T-helper 17 cell (primary cell): Measurements from ENCODE around the gene RALB. TPM values are rescaled to one million over a fixed set of nuclear protein-coding genes. Genes with fewer than 3 reads are reported as not detected.

Source experiments
- ATAC-seq: fragments of 150-1000 bp; cut with Tn5 transposase; 2 replicates; pipeline ENCODE4 v1.10.0; 2021; ENCODE audit warnings: mild to moderate bottlenecking, moderate library complexity
- DNase-seq, 3 donors: peaks; one replicate each; pipeline versions ENCODE4 v3.0.0 to v3.0.0-alpha.2; 2020 to 2021
- H3K9me3 ChIP-seq: one replicate; pipeline ENCODE4 v1.7.0; 2013; ENCODE audit warnings: low read length, mild to moderate bottlenecking; ENCODE audit not compliant: control insufficient read depth, poor library complexity, severe bottlenecking
- H3K27ac Mint-ChIP-seq: one replicate; pipeline ENCODE4 v1.8.0; 2022; ENCODE audit warnings: mild to moderate bottlenecking, moderate library complexity, mixed read lengths
- H3K27me3 Mint-ChIP-seq: one replicate; pipeline ENCODE4 v1.8.0; 2022; ENCODE audit warnings: mixed read lengths
- H3K36me3 Mint-ChIP-seq: one replicate; pipeline ENCODE4 v1.8.0; 2022; ENCODE audit warnings: low read depth, mixed read lengths
- H3K4me1 Mint-ChIP-seq: one replicate; pipeline ENCODE4 v1.8.0; 2022; ENCODE audit warnings: mild to moderate bottlenecking, mixed read lengths
- H3K4me3 Mint-ChIP-seq: one replicate; pipeline ENCODE4 v1.8.0; 2022; ENCODE audit warnings: mild to moderate bottlenecking, moderate library complexity, mixed read lengths
- total RNA-seq, 4 donors: library from RNA in 2 of 4; stranded (reverse) in 2 of 4; gene quantifications; one replicate each; pipeline ENCODE4 v1.2.3 and lab custom pipeline; 2022 to 2026

The RALB gene
- total RNA-seq, 2 donors from 2014 or later, result 17.5 to 20.2 TPM

DNA sequence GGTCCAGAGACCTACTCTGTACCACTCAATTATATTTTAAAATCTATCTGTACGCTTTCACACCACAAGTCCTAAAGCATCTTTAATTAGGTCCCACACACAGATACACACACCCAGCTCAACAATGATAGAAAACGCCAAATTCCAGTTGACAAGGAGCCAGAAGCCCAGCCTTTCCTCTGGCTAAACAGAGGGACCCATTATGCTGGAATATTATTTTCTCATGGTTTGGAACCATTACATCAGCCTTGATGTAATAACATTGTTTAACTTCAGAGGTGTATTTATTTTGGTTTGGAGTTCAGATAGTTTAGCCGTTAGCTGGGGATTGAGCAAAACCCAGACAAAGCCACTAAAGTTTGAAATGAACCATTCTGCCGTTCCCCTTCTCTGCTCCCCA is 79.3 kb downstream of the RALB start:
- no peak for ATAC-seq
- Mint-ChIP-seq H3K4me3 (no peak overlapping the region), H3K4me1 (peaks cover 12% of the 10 kb centered on the region), H3K27ac (no peak overlapping the region), H3K36me3 (peaks cover 7% of the 10 kb centered on the region), H3K27me3 (peaks cover 72% of the 10 kb centered on the region)
- DNase-seq, result no peak
- H3K9me3 ChIP-seq, result no peaks in the 10 kb centered on the region

DNA sequence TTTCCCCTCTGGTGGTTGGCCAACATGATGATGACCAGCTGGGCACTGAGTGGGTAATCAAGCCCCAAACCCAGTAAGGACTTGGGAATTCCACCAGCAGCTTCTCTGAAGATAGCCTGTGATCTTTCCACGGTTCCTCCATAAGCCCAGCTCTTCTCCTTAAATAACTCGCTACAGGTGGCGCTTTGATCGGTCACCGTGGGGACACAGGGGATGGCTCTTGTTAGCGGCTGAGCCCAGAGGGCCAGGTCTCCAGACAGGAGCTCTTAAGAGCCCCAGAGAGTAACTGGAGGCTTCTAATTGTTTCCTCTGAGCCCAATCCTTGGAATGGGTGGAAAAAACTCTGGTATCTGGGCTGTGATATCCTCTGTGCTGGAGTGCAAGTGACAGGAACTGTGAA is 79.7 kb downstream of the RALB start:
- H3K4me1 Mint-ChIP-seq, result peaks cover 10% of the 10 kb centered on the region
- H3K27ac Mint-ChIP-seq, result no peak overlapping the region
- DNase-seq (no peak), ATAC-seq (no peak)
- H3K4me3 Mint-ChIP-seq, result no peak overlapping the region
- H3K27me3 Mint-ChIP-seq, result peaks cover 72% of the 10 kb centered on the region
- H3K36me3 Mint-ChIP-seq, result peaks cover 11% of the 10 kb centered on the region
- H3K9me3 ChIP-seq, result no peaks in the 10 kb centered on the region

DNA sequence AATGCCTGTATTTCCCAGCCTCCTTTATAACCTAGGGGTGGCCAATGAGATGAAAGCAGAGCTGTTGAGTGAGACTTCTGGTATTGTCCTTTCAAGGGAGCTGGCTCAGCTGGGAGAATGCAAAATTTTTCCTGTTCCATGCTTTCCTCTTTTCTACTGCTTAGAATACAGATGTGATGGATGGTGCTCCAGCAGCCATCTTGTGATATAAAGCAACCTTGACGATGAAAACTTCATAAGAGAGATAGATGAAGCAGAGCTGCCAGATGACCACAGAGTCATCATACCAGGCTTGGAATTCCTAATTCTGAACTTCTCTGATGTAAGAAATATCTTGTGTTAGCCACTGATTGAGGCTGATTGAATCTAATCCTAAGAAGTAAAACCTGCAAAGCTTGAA is 81.4 kb downstream of the RALB start:
- DNase-seq (no peak), ATAC-seq (no peak)
- Mint-ChIP-seq H3K4me1 (peaks cover 7% of the 10 kb centered on the region), H3K27ac (no peak overlapping the region), H3K4me3 (no peak overlapping the region), H3K36me3 (peaks cover 11% of the 10 kb centered on the region), H3K27me3 (peaks cover 77% of the 10 kb centered on the region)
- H3K9me3 ChIP-seq, result no peaks in the 10 kb centered on the region

DNA sequence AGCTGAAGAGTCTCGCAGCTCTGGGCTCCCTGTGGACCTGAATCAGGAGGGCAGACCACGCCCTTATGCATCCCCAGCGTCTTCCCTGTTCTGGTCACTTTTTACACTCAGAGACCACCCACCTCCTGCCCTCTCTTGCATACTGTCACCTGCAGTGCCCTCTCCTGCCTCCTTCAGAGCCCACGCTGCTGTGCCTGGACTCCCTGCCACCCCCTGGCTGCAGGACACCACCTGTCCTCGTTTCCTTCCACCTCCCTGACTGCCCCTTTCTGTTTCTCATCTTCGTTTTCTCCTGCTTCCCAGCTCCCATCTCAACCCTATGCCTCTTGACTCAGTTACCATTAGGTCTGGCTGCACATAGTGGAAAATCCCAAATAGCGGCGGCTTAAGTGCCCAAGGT is 84.1 kb downstream of the RALB start:
- Mint-ChIP-seq H3K4me3 (no peak overlapping the region), H3K27me3 (peaks cover 78% of the 10 kb centered on the region), H3K4me1 (peaks cover 7% of the 10 kb centered on the region), H3K36me3 (peaks cover 11% of the 10 kb centered on the region), H3K27ac (no peak overlapping the region)
- no peak for DNase-seq
- no peak for ATAC-seq
- no peaks in the 10 kb centered on the region for H3K9me3 ChIP-seq

- Mint-ChIP-seq H3K4me1 (peaks cover 10% of the 10 kb centered on the region), H3K4me3 (no peak overlapping the region), H3K27me3 (peaks cover 80% of the 10 kb centered on the region), H3K27ac (no peak overlapping the region), H3K36me3 (peaks cover 15% of the 10 kb centered on the region)
- no peak for ATAC-seq
- no peaks in the 10 kb centered on the region for H3K9me3 ChIP-seq
- no peak for DNase-seq
Observed at GRCh38 chr2:120338015-120338414, 85.4 kb downstream of the RALB start.

DNA sequence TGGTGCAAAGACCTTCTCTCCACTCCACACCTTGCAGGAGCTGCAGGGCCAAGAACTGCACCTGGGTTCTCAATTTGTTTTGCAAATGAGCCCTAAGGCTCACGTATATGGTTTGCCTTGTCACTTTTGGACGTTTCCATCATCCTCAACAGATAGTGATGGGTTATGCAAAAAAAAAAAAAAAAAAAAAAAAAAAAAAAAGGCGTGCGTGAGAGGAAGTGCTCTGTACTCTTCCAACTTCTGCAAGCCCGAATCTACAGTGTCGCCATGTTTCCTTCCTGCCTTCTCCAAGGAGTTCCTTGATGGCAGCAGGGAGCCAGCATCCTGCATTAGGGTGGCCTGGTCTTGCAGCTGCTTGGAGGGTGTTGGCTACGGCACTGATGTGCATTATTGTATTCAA is 89.3 kb downstream of the RALB start:
- H3K36me3 Mint-ChIP-seq, result peaks cover 9% of the 10 kb centered on the region
- no peak for ATAC-seq
- peaks cover 12% of the 10 kb centered on the region for H3K4me1 Mint-ChIP-seq
- peaks cover 66% of the 10 kb centered on the region for H3K27me3 Mint-ChIP-seq
- no peak overlapping the region for H3K27ac Mint-ChIP-seq
- no peak overlapping the region for H3K4me3 Mint-ChIP-seq
- DNase-seq, result no peak
- H3K9me3 ChIP-seq, result no peaks in the 10 kb centered on the region

DNA sequence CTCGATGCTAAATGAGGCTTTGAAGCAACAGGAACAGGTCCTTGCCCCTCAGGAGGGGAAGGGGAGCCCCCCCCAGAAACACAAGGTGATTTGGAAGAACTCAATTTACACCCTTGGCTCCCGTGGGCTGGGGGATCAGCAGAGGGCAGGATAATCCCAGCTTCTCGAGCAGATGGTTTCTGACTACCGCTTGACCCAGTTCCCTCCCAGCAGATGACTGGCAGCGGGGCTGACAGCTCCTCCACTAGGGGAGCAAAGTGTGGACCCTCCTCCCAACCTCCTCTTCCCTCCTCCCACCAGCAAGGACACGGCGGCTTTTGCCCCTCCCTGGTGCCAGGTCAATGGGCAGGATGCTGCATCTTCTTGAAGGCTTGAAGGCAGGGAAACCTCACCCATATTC is 89.8 kb downstream of the RALB start:
- H3K4me3 Mint-ChIP-seq, result peak overlapping the region; percentile 89
- no peaks in the 10 kb centered on the region for H3K9me3 ChIP-seq
- peaks cover 66% of the 10 kb centered on the region for H3K27me3 Mint-ChIP-seq
- peaks cover 16% of the 10 kb centered on the region for H3K4me1 Mint-ChIP-seq
- DNase-seq (no peak), ATAC-seq (no peak)
- no peak overlapping the region for H3K27ac Mint-ChIP-seq
- peaks cover 7% of the 10 kb centered on the region for H3K36me3 Mint-ChIP-seq

- DNase-seq, result no peak
- H3K36me3 Mint-ChIP-seq, result peaks cover 7% of the 10 kb centered on the region
- H3K4me1 Mint-ChIP-seq, result peaks cover 17% of the 10 kb centered on the region
- H3K27ac Mint-ChIP-seq, result no peak overlapping the region
- H3K27me3 Mint-ChIP-seq, result peaks cover 67% of the 10 kb centered on the region
- H3K4me3 Mint-ChIP-seq, result peak overlapping the region; percentile 89
- H3K9me3 ChIP-seq, result no peaks in the 10 kb centered on the region
- ATAC-seq, result no peak
Observed at GRCh38 chr2:120343100-120343432, 90.4 kb downstream of the RALB start.

DNA sequence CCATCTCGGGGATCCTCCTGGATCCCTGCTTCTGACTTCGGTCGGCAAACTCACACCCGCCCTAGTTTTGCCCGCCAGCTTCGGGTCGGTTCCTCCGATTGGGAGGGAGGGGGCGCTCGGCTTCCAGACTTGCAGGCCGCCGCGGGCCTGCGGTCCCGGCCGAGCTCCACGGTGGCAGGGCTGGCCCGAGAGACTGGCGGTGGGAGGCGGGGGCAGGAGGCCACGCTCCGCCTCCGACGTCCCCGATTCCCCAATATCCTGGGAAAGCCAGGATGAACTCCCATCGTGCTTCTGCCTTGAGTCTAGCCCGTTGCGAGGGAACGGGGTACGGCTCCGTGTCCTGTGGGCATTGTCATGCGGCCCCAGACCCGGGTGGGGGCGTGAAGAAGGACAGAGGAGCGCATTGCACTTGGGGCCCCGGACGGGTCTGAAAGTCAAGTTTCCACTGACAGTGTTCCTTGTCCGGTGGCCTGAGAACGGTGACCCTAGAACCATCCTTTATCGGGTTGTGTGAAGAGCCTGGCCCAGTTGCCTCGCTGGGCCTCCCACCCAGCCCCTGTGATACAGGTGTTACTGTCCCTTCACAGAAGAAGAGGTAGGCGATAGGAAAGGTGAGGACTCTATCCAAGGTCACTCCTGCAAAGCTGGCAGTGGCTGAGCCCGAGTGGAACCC is 90.9 kb downstream of the RALB start:
- Mint-ChIP-seq H3K36me3 (peaks cover 7% of the 10 kb centered on the region), H3K4me1 (peaks cover 17% of the 10 kb centered on the region), H3K27me3 (peaks cover 63% of the 10 kb centered on the region), H3K4me3 (peak overlapping the region; percentile 89), H3K27ac (no peak overlapping the region)
- DNase-seq (peak in 2 of 3 donors; percentile 14 to 36), ATAC-seq (peak; percentile 57)
- H3K9me3 ChIP-seq, result no peaks in the 10 kb centered on the region

Other genes starting within 250 kb of the RALB start
- 1 to 10 TPM; 2.7 to 2.8 TPM for gene EPB41L5, start 239.8 kb upstream of the RALB start, total RNA-seq
- gene TMEM185B, start 29.5 kb upstream of the RALB start, total RNA-seq, result 10 to 100 TPM; 19.8 to 21.1 TPM
- gene INHBB, start 93.3 kb downstream of the RALB start, total RNA-seq, result not detected